Fibroblast of lung (primary cell): ENCODE measurements around the gene PNRC1.
"Not testable (repeated sequence)": the region's sequence is repeated elsewhere in the genome, so short reads cannot be mapped to it uniquely, and the experiment has no call there.

Source experiments
- CTCF ChIP-seq, 2 donors: IDR thresholded peaks in 1 of 2; conservative IDR thresholded peaks in 1 of 2; 1 replicate in 1 of 2; 2 replicates in 1 of 2; pipeline ENCODE4 v1.5.1; 2011 to 2012; ENCODE audit warnings: low read length in 2 of 2, control low read depth in 1 of 2, inconsistent platforms in 1 of 2, low read depth in 1 of 2, mild to moderate bottlenecking in 1 of 2
- EZH2 ChIP-seq: IDR thresholded peaks from 2 replicates; pipeline ENCODE4 v1.5.1; 2012; ENCODE audit warnings: low read length, control low read depth, mild to moderate bottlenecking; ENCODE audit errors: missing control alignments

GRCh38 chr6:89066121-89066520, 14.4 kb upstream of the PNRC1 start:
- TF ChIP-seq CTCF (conservative IDR thresholded peaks at IDR 0.05 in 1 of 2, IDR thresholded peaks at IDR 0.05 in 1 of 2; ENCODE audit: low read depth in 1 of 2, low read length in 2 of 2); EZH2: not testable (repeated sequence)
